Stimulated activated CD4-positive, alpha-beta T cell treated with anti-CD3 and anti-CD28 coated beads, Interleukin-15, amount 100 ng/mL, for 48 hours (primary cell): ENCODE results near the gene SGPP2.

Experiments
- DNase-seq, 2 donors: peaks; one replicate each; pipeline ENCODE4 v3.0.0-alpha.2; 2020; ENCODE audit warnings: low read depth in 2 of 2

Gene SGPP2

GRCh38 chr2:222465746-222466145 lies 41.4 kb downstream of the SGPP2 start:
- DNase-seq: no peak

DNA sequence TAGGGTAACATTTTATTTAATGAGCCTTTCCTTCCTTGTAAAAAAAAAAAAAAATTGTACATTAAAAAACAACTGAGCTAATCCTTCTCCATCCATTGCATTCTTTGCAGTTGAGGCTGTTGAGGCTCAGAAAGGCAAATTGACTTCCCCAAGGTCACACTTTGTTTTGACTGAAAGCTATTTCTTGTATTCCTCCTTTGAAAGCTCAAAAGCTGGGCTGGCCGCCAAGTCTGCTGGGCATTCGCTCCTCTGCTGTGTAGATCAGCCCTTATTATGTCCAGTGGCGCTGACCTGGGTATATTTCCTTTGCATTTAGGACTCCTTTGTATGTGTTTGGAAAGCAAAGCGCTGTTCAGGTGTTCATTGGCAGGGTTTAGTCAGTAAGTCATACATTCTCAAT lies 44.0 kb downstream of the SGPP2 start:
- DNase-seq: no peak

- no peak for DNase-seq
Observed at GRCh38 chr2:222470802-222471468, 46.6 kb downstream of the SGPP2 start.

DNA sequence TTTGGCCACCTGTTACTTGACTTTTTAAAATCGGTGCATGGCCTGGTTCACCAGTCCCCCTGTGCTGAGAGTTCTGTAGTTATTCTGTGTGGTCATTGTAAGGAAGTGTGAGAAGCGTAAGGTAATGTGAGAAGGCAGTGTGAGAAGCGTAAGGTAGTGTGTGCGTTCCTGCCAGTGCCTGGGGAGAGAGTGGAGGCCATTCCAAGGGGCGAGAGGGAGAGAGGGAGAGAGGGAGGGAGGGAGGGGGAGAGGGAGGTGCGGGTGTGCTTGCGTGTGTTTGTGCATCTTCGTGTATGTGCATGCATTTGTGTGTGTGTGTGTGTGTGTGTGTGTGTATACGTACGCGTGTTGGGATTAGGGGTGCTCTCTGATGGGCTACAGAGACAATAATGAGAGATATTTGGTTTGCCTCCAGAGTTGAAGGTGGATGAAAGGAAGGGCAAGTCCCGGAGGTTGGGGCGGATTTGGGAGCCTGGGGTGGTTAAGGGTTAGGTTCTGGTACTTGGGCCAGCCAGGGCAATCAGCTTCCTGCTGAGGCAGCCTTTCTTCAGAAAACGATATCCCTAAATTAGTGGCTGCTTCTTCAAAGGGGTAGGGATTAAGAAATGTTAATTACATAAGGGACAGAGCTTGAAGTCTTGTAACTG lies 53.7 kb downstream of the SGPP2 start:
- no peak for DNase-seq

- DNase-seq: no peak
Observed at GRCh38 chr2:222479859-222480258, 55.5 kb downstream of the SGPP2 start.

- no peak for DNase-seq
Observed at GRCh38 chr2:222480497-222480896, 56.2 kb downstream of the SGPP2 start.

- no peak for DNase-seq
Observed at GRCh38 chr2:222481941-222482340, 57.6 kb downstream of the SGPP2 start.

- DNase-seq: no peak
Observed at GRCh38 chr2:222483513-222484039, 59.2 kb downstream of the SGPP2 start.

- no peak for DNase-seq
Observed at GRCh38 chr2:222485367-222486211, 61.2 kb downstream of the SGPP2 start.

GRCh38 chr2:222490131-222490530 lies 65.8 kb downstream of the SGPP2 start:
- DNase-seq: no peak

DNA sequence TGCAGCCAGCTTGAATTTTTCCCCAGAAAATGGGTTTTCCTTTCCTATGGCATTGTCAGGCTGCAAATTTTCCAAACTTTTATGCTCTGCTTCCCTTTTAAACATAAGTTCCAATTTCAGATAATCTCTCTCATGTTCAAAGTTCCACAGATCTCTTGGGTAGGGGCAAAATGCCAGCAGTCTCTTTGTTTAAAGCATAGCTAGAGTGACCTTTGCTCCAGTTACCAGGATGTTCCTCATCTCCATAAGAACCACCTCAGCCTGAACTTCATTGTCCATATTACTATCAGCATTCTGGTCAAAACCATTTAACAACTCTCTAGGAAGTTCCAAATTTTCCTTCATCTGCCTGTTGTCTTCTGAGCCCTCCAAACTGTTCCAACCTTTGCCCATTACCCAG lies 68.3 kb downstream of the SGPP2 start:
- DNase-seq: no peak

DNA sequence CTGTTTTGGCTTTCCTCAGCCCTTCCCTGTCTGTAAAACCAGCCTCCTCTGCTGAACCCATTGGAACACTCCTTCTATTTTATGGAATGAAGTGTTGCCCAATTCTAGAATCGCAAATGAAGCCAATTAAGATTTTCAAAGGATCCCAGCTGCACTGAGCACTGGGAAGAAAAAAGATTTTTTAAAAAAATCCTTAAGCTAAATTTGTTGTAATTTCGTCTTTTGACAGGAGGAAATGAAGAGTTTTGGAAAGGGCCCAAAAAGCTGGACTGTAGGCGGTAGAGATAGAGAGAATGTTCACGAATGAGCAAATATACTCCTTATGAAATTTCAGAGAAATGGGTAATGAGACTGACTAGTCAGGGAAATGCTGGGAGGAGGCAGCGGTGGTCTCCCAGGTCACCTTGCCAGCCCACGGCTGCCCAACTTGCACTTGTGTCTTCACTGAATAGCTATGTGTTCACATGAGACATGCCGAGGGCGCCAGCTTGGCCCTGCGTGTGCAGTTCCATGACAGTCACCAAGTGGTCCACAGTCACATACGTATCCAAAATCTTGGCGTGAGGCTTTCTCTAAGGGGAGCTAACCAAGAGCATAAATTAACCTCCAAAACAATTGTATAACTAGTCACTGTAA lies 69.9 kb downstream of the SGPP2 start:
- DNase-seq: no peak

DNA sequence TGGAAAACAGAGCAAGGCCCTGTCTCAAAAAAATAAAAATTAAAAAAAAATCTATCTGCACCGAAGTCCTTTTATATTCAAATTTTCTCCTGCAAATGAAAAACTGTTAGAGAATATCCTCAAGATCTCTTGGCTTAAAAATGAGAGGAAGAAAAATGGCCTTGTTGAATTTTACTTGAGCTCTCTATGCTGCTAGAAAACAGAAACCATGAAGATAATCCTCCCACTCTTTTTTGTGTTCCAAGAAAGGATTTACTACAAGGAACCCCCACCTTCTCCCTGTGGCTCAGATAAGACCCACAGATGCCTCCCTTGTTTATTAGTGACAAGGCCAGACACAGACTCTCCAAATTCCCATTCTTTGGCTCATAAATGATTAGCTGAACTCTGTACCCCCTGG lies 71.0 kb downstream of the SGPP2 start:
- no peak for DNase-seq

DNA sequence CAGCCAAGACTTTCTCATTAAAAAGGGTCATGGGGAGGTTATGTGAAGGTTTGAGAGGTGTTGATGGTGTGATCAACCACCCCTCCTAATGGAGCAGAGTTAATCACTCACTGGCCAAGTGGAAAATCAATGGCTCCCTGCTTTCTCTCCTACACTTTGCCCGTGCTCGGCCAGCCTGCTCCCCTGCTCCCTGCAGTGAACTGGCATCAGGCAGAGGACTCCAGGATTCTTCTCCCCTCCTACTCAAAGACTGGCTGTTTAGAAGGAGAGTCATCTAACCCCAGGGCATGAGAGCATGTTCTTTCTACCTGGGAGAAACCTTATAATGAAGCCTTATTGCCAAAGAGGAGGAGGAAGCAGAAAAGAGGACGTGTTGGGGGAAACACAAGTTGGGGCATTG lies 74.9 kb downstream of the SGPP2 start:
- DNase-seq: no peak

DNA sequence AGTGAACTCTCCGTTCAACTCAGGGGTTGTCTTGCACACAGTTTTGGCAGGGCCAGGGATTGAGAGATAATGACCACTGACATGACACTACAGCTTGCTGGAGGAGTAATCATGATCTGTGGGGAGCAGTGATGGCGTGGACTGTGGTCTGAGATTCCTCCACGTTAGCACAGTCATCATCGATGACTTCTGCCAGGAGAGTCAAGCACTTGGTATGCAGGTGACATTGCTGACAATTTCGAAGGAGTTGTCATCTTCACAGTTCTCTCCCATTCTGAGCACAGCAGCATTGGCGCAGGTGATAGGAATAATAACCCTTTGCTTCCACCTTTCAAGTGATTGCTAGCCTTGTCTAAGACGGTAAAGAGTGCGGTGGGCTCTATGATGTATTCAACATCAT lies 79.8 kb downstream of the SGPP2 start:
- DNase-seq: no peak

- no peak for DNase-seq
Observed at GRCh38 chr2:222504719-222505118, 80.4 kb downstream of the SGPP2 start.

GRCh38 chr2:222506230-222506935 lies 82.0 kb downstream of the SGPP2 start:
- no peak for DNase-seq

DNA sequence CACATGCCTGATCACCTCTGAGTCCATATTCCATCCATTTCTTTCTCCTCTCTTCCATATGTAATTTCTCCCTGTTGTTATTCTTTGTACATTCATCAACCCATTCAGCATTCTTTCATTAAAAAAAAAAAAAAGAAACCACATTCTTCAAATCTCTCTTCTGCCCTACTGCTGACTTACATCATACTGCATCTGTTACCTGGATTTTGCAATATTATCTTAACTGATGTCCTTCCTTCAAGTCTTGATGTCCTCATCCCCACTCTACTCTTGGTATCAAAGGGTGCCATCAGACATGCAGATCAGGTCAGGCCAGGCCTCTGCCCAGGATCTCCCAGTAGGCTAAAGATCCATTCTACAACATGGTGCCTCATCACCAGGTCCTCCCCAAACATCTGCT lies 90.6 kb downstream of the SGPP2 start:
- no peak for DNase-seq

DNA sequence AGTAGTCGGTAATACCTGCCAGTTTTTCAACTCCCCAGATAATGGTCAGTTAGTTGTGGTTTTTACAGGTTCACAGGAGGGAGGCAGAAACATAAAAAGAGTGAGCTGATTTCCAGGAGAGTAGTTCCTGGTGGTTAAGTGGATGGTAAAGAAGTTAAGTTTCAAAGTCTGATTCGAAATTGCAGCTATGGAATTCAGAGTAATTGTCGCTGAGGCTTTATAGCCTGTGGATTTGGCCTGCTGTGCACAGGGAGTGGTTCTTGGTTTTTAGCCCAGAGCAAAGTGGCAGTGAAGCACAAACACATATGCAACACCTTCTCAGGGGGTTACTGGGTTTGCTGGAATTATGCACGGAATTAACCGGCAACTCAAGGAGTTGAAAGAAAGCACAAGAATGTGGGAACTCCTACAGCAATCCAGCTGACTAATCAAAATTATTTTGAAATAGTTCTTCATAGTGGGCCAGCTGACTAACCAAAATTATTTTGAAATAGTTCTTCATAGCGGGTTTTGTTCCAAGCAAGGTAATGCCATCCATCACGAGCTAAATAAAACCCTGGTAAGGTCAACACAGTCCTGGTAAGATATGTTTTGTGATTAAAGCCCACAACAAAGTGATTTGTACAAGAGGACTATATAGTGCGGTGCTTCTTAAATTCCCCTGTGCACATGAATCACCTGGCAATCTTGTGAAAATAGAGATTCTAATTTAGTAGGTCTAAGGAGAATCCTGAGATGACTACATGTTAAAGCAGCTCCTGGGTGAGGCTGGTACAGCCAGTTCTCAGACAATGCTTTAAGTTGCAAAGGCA lies 94.4 kb downstream of the SGPP2 start:
- DNase-seq: no peak

GRCh38 chr2:222521099-222521498 lies 96.8 kb downstream of the SGPP2 start:
- DNase-seq: no peak

DNA sequence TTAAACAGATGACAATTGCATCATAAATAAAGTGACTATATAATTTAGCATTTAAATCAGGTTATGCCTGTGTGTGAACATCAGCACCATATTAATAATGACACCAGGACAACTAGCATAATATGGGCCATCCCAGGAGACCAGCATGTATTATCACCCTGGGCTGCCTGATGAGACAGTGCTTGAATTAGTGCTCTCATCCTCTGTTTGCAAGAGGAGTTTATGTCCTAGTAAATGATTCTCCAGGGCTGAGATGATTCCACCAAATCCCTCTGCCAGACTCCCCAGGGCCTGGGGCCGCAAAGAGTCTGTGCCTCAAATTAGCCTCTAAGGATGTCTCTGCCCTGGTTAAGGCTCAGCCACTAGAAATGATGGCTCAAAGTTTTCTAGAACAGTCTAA lies 97.7 kb downstream of the SGPP2 start:
- DNase-seq: no peak
